ENCODE results near the gene TMEM232. TPM values are rescaled to one million over a fixed set of nuclear protein-coding genes. Genes with fewer than 3 reads are reported as not detected.

TMEM232 gene
- total and polyA plus RNA-seq, 8 donors, result 0.68 to 3.5 (median 2.2) TPM

GRCh38 chr5:110760158-110760557, 33.7 kb upstream of the TMEM232 start:
- ATAC-seq (no peak), DNase-seq (no peak), FAIRE-seq (no peak)
- peaks cover 4 to 47% (median 12%) of the 10 kb centered on the region in 3 donors for H3K36me3 ChIP-seq
- no peak overlapping the region for H3K4me3 ChIP-seq
- no peak overlapping the region for H3K27ac ChIP-seq
- 86 to 92% methylated on average over 1 of the region's 1 CpG for WGBS, 2 donors
- intact Hi-C loops (cut with DNase I), result no loop called here
- no peaks in the 10 kb centered on the region for H3K4me1 ChIP-seq
- H3K27me3 ChIP-seq, result no peaks in the 10 kb centered on the region
- H3K9me3 ChIP-seq, result no peaks in the 10 kb centered on the region
- no peak for TF ChIP-seq CTCF (IDR thresholded peaks at IDR 0.05)

GRCh38 chr5:110757118-110757729, 30.8 kb upstream of the TMEM232 start:
- H3K27ac ChIP-seq, result no peak overlapping the region
- DNase-seq, result no peak
- peaks cover 0 to 2% (median 0%) of the 10 kb centered on the region in 3 donors for H3K4me1 ChIP-seq
- no peak for FAIRE-seq
- no peaks in the 10 kb centered on the region for H3K9me3 ChIP-seq
- ATAC-seq, result peak in 3 of 4 donors; percentile 47 to 59 (median 56)
- peaks cover 3 to 39% (median 12%) of the 10 kb centered on the region in 3 donors for H3K36me3 ChIP-seq
- intact Hi-C loops (cut with DNase I), result no loop called here
- WGBS, 2 donors, result 52% methylated on average over 4 of the region's 4 CpGs
- peak; percentile 38 to 61 (median 54) for TF ChIP-seq CTCF (IDR thresholded peaks at IDR 0.05)
- H3K4me3 ChIP-seq, result no peak overlapping the region
- no peaks in the 10 kb centered on the region for H3K27me3 ChIP-seq

GRCh38 chr5:110754181-110754580, 27.7 kb upstream of the TMEM232 start:
- FAIRE-seq, result no peak
- H3K9me3 ChIP-seq, result no peaks in the 10 kb centered on the region
- no peak overlapping the region for H3K4me3 ChIP-seq
- H3K4me1 ChIP-seq, result peaks cover 0 to 2% (median 0%) of the 10 kb centered on the region in 3 donors
- DNase-seq, result no peak
- no peak for TF ChIP-seq CTCF (IDR thresholded peaks at IDR 0.05)
- peaks cover 0 to 20% (median 0%) of the 10 kb centered on the region in 3 donors for H3K36me3 ChIP-seq
- H3K27ac ChIP-seq, result no peak overlapping the region
- no peaks in the 10 kb centered on the region for H3K27me3 ChIP-seq
- intact Hi-C loops (cut with DNase I), result no loop called here
- no peak for ATAC-seq

- Histone ChIP-seq H3K27ac (no peak overlapping the region), H3K4me1 (peaks cover 0 to 2% (median 0%) of the 10 kb centered on the region in 3 donors), H3K36me3 (peaks cover 0 to 20% (median 1%) of the 10 kb centered on the region in 3 donors), H3K4me3 (no peak overlapping the region), H3K9me3 (no peaks in the 10 kb centered on the region), H3K27me3 (no peaks in the 10 kb centered on the region)
- no peak for TF ChIP-seq CTCF (IDR thresholded peaks at IDR 0.05)
- no peak for FAIRE-seq
- intact Hi-C loops (cut with DNase I), result no loop called here
- no peak for ATAC-seq
- no peak for DNase-seq
- WGBS, 2 donors, result 91 to 95% methylated on average over 2 of the region's 2 CpGs
Observed at GRCh38 chr5:110753600-110753999, 27.1 kb upstream of the TMEM232 start.

- H3K4me3 ChIP-seq, result no peak overlapping the region
- TF ChIP-seq CTCF (IDR thresholded peaks at IDR 0.05), result no peak
- intact Hi-C loops (cut with DNase I), result no loop called here
- peaks cover 0 to 2% (median 0%) of the 10 kb centered on the region in 3 donors for H3K4me1 ChIP-seq
- ATAC-seq, result no peak
- no peaks in the 10 kb centered on the region for H3K9me3 ChIP-seq
- 78 to 81% methylated on average over 1 of the region's 1 CpG for WGBS, 2 donors
- no peak for DNase-seq
- peaks cover 0 to 20% (median 8%) of the 10 kb centered on the region in 3 donors for H3K36me3 ChIP-seq
- no peaks in the 10 kb centered on the region for H3K27me3 ChIP-seq
- no peak for FAIRE-seq
- no peak overlapping the region for H3K27ac ChIP-seq
Observed at GRCh38 chr5:110752953-110753352, 26.5 kb upstream of the TMEM232 start.

All from pancreas (tissue), 10 donors.